Measurements from ENCODE around the gene FOSL1.
"Not testable (repeated sequence)": the region's sequence is repeated elsewhere in the genome, so short reads cannot be mapped to it uniquely, and the experiment has no call there.

Gene FOSL1

DNA sequence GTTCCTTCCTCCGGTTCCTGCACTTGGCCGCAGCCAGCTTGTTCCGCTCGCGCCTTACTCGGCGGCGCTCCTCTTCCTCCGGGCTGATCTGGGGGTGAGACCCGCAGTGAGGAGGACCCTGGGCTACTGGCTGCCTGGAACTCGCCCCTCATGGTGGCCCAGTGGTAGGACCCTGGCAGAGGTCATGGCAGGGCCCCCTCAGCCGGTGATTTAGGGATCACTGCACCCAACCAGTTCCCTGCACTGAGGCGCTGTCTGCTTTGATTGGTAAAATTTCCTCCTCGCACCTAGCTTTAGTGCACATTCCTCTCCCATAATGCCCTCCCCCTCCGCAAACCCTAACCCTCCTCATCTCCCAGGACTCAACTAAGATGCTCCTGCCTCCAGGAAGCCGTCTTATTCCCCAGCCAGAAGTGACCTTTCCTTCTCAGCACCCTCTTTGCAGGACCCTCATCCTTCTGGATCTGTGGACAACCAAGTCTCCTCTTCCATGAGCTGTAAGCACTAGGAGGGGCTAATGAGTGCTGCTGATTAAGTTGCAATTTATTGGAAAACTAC is 6.1 kb downstream of the FOSL1 start:
- DNase-seq: no peak

DNA sequence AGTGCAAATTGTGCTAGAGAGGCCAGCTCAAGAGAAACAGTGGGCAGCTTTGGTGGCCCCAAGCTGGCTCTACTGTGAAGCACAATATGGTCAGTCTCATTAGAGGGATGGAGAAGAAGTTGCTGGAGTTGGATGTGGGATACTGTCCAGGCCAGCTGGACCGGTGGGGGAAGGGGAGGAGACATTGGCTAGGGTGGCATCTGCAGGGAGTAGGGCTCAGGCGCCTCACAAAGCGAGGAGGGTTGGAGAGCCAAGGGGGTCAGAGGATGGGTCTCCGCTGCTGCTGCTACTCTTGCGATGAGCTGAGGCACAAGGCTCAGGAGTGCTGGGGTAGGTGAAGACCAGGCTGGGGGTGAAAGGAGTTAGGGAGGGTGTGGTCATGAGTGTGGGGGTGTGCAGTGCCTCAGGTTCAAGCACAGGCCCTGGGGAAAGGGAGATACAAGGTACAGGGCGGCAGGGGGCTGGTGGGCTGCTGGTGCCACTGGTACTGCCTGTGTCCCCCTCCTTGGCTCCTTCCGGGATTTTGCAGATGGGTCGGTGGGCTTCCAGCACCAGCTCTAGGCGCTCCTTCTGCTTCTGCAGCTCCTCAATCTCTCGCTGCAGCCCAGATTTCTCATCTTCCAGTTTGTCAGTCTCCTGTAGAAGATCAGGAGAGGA is 7.4 kb downstream of the FOSL1 start:
- DNase-seq: no peak

DNA sequence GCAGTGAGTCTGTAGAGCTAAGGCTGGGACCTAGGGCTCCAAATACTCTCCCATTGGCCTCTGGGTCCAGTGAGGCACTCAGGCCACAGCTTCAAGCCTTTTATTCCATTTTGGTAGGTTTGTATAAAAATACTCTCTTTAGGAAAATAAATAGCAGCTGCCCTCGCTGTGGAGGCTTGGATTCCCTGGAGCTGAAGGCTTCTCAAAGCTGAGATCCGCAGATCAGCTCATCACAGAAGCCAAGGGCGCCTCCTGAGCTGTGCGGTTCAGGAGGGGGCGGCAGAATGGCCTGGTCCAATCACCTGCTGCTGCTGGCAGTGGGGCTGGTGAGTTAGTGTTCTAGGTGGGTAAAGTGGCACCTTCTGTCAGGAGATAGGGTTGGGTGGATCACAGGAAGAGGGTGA is 8.0 kb downstream of the FOSL1 start:
- not testable (repeated sequence) for DNase-seq

DNA sequence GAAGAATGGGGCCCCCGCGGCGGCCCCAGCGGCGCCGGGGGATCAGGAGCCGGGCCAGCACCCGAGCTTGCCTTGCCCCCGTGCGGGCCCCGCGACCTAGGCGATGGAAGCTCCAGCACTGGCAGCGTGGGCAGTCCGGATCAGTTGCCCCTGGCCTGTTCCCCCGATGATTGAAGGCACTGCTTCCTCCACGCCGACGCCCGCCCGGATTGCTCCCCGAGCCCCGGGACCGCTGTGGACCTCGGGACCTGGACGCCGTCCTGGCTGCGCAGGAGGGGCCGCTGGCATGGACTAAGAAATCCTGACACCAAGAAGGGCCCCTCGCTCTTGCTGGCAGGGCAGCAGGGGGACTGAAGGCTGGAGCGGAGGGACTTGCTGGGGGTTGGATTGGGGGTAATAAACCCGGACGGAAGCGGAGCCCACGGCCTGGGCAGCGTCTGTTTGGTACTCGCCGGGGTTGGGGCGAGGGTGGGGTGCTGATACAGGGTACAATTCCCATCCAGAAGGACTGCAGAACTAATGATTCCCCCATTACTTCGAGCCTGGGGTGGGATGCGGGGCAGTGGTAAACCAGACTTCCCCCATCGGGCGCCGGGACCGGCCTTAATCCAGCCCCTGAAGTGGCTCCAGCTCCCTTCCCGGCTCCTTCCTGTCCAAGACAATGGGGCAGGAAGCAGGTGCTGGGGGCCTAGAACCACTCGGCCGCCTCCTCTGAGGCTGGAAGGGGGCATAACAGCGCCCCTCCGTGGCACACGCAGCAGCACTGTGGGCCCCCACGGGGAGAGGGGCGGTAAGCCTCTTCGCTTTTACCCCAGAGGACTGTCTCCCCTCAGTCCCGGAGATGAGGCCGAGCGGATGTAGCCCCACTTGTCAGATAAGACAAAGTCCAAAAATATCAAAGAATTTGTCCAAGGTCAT is 8.7 kb downstream of the FOSL1 start:
- DNase-seq: peak in 1 of 2 experiments; percentile 43

DNA sequence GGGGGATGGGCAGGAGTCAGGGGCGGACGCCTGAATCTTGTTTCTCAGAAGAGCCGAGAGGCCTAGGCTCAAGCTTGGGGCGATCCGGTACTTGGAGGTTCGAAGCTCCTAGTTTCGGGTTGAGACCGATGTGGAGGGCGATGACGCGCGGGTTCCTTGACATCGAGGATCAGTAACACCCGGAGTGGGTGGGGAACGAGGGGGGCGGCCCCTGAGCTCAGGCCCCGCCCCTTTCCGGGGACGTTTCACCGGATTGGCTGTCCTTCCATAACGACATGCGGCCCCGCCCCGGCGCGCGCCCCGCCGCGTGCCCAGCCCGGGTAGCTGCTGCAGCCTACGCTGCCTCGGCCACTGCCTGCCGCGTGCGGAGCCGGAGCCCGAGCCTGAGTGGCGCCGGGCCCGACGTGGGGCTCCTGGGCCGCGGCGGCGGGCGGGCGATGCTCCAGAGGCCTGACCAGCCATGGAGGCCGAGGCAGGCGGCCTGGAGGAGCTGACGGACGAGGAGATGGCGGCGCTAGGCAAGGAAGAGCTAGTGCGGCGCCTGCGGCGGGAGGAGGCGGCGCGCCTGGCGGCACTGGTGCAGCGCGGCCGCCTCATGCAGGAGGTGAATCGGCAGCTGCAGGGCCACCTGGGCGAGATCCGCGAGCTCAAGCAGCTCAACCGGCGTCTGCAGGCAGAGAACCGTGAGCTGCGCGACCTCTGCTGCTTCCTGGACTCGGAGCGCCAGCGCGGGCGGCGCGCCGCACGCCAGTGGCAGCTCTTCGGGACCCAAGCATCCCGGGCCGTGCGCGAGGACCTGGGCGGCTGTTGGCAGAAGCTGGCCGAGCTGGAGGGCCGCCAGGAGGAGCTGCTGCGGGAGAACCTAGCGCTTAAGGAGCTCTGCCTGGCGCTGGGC is 9.6 kb downstream of the FOSL1 start, which contains the start of gene CCDC85B:
CCDC85B (plus strand) TSS at position 350 of the 895 bp plus-strand sequence; CDS start at position 461, 111 bp downstream.
- peak; percentile 97 to 98 for DNase-seq

DNA sequence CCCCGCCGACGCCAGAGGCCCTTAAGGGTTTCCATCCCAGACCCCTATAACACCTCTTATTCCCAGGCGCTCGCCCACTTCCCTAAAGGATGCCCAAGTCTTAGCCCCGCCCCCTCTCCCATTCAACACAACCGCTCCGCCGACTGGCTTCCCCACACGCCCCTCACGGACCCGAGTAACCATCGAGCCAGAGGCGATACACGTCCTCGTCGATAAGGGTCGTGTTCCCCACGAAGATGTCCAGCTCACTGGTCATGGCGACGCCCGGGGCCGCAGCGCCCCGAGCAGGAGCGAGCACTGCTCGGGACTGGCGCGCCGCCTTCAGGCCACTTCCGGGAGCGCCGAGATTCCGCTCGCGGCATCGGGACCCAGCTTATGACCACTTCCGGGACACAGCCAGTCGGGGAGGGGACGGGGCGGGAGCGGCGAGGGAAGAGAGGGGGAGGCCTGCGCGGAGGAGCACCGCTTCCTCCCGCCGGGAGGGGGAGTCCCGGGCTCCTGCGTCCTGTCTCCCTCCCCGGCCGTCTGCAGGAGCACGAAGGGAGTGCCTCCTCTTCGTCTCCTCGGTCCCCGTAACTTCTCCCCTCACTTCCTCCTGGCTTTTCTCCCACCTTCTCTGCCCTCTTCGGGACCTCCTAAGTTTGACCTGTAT is 11.9 kb downstream of the FOSL1 start, which contains the start of gene FIBP:
FIBP (minus strand) TSS at position 309 of the 652 bp plus-strand sequence; CDS start at position 256, 53 bp downstream.
- DNase-seq: peak; percentile 94

DNA sequence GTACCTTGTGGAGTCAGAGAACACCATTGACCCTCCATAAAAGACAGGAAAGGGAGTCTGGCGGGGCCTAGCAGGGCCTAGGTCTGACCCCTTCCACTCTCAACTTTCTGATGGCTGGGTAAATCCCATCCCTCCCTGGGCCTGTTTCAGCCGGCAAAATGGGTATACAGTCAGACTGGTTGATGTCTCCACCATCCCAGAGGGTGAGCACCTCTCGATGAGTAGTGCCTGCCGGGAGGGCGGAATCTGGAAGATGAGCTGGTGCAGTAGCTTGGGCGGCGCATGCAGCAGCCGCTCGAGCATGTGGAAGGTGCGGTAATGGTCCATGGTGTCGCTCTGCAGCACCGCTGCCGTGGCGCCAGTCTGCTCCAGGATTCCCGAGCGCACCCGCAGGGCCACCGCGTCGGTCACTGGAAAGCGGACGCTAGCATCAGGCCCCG is 12.4 kb downstream of the FOSL1 start:
- peak in 1 of 2 experiments; percentile 20 for DNase-seq

DNA sequence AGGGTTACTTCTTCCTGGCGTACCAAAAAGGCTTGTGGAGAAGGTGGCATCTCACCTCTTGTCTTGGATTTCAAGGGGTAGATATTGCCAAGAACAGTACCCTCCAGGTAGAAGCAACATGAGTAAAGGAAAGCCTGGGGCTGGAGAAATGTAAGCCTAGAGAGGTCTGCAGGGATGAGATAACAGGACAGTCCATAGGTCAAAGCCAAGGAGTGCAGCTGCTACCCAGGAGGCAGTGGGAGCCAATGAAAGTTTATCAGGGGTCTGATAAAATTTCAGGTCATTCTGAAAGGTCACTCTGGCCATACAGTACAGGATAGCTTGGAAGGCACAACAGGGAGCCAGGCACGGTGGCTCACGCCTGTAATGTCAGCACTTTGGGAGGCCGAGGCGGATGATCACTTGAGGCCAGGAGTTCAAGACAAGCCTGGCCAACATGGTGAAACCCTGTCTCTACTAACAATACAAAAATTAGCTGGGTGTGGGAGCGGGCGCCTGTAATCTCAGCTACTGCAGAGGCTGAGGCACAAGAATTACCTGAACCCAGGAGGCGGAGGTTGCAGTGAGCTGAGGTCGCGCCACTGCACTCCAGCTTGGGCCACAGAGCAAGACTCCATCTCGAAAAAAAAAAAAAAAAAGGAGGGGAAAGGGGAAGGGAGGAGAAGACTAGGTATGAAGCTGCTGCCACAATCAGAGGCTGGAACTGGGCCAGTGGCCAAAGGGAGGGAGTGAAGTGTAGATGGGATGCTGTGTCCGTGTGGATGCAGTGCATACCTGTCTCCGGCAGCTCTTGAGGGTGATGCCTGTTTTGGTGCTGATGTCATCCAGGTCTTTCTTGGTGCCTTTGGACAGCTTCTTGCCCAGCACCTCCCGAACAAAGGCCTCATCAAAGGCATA is 13.1 kb downstream of the FOSL1 start:
- no peak for DNase-seq

DNA sequence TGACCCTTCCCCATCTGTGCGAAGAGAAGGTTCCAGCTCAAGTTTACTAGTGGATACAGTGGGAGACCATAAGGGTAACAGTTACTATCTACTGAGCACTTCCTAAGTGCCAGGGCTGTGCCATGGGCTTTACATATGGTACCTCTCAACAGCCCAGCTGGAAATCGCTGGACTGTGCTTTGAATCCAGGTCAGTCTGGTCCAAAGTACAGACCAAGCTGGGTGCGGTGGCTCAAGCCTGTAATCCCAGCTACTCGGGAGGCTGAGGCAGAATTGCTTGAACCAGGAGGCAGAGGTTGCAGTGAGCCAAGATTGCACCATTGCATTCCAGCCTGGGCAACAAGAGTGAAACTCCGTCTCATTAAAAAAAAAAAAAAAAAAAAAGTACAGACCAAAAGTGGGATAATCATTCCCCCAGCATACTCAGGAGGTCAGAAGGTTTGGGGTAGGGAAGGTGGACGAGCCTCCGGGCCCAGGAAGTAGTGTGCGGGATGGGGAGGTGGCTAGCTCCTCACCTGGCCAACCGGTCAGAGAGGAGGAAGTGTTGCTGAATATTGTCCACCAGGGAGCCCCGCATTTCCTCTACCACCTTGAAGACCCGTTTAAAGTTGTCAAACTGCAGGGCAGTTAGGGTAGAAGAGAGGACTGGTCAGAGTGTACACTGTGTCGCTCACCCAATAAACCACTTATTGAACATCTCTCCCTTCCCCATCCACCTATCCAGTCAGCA is 14.2 kb downstream of the FOSL1 start:
- DNase-seq: no peak

DNA sequence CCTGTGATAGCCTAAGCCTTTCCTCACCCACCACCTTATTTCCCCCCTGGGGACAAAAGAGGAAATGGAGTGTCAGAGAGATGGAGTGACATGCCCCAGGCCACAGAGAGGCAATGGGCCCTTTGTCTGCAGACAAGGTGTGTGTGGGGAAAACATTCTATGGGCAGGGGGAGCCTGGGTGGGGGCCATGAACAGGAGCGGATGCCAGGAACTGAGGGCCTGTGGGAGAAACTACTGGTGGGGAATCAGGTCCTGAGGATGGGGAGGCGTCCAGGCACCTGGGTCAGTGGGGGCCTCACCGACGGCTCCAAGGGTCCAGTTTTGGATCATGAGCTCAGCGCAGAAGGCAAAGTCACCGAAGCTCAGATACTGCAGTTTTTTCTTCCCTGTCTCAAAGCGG is 15.0 kb downstream of the FOSL1 start:
- DNase-seq: no peak

DNA sequence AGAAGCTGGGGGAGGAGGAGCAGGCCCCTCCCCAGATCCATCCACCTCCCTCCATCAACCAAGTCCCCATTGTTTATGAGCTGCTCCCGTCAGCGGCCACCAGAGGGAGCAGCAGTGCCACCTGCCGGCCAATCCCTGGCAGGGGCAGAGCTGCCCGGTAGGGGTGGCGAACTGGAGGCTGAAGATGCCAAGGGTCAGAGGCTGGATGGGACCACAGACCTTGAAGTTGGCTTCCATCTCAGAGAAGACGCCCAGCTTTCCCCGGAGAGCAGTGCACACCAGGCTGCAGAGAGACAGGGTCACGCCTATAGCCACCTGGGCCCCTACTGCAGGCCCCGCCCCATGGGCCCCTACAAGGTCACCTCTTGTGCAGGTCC is 15.5 kb downstream of the FOSL1 start:
- peak; percentile 75 to 76 for DNase-seq

DNA sequence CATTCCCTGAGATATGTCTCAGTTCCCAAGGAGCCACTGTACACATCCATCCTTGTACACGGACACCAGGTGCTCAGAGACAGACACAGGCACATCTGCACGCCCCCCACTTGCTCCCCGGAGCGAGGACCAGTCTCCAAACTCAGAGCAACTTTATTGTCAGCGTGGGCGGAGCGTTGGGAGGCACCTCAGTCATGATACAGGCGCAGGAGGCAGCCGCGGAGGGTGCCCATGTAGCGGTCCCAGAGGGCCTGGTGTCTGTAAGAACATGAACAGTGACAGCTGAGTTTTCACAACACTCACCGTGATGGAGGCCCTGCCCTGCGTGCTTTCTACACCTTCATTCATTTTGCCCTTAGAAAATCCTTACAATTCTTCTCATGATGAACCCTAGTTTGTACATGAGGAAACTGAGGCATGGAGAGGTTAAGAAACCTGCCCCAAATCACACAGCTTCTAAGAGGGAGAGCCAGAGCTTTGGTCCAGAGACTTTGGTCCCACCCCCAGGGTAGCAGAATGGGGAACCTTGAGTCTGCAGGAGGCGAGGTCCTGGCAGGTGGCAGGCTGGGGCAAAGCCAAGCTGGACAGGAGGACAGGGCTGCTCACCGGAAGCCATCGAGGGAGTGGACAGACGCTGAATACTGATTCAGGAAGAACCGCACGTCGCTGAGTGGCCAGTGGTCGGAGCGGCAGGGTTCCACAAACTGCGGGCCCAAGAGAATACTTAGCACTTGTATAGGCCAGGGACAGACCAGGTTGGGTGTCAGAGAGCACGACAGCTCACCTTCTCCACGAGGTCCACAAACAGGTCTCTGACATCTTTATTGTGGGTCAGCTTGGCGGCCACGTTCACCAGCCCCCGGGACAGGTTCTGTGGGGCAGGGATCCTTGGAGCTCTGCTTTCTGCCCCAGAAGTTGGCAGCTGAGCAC is 16.1 kb downstream of the FOSL1 start:
- no peak for DNase-seq

DNA sequence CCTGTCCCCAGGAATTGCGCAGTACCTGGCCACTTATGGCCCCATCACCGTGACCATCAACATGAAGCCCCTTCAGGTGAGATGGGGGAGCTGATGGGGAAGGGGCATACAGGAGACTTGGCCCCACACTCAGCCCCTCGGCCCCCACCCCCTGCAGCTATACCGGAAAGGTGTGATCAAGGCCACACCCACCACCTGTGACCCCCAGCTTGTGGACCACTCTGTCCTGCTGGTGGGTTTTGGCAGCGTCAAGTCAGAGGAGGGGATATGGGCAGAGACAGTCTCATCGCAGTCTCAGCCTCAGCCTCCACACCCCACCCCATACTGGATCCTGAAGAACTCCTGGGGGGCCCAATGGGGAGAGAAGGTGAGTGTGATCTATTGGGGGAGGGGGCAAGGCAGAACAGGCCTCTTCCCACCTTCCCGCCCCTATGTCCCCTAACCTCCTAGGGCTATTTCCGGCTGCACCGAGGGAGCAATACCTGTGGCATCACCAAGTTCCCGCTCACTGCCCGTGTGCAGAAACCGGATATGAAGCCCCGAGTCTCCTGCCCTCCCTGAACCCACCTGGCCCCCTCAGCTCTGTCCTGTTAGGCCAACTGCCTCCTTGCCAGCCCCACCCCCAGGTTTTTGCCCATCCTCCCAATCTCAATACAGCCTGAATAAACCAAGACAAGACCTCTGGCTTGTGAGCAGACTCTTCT is 17.0 kb downstream of the FOSL1 start:
- DNase-seq: no peak

DNA sequence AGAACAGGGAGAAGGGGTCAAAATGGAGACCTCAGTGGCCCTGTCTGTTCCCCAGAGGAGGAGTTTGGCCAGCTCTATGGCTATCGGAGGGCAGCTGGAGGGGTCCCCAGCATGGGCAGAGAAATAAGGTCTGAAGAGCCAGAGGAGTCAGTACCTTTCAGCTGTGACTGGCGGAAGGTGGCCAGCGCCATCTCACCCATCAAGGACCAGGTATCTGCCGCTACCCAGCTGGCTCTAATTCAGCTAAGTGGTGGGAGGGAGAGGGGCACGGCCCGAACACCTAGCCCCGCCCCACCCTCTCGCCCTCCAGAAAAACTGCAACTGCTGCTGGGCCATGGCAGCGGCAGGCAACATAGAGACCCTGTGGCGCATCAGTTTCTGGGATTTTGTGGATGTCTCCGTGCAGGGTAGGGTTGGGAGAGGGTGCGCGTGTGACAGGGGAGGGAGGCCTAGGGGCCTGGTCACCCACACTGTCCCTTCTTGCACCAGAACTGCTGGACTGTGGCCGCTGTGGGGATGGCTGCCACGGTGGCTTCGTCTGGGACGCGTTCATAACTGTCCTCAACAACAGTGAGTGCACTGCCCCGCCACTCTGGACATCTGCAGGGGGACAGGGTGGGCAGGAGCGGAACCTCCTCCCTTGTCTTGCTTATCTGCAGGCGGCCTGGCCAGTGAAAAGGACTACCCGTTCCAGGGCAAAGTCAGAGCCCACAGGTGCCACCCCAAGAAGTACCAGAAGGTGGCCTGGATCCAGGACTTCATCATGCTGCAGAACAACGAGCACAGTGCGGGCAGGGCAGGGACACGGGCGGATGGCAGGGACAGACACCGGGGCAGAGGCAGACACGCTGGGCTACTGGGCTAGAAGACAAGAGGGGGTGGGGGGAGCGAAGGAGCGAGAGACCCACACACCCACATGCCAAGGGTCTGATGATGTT is 17.8 kb downstream of the FOSL1 start:
- no peak for DNase-seq

DNA sequence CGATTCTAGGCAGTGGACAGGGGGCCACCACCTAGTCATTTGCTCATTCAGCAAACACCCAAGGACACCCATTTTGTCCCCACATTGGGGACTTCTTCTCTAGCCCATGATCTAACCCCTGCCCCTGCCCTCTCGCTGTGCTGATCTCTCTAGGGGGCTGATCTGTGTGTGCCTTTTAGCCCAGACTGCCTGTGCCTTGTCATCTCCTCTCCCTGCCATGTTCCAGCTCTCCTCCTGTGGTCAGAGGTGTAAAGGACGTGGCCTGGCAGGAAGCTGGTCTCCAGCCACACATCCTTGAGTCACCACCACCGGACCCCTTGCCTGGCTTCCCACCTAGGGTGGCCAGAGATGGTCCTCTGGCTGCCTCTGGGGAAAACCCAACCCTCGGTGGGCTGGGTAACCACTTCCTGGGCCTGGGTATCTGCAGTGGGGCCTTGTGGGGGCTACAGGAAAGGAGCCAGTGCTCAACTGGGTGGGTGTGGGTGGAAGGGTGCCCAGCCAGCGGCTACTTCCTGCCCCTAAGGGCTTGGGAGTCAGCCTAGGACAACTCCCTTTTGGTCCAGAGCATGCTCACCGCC is 19.3 kb downstream of the FOSL1 start:
- DNase-seq: no peak

DNA sequence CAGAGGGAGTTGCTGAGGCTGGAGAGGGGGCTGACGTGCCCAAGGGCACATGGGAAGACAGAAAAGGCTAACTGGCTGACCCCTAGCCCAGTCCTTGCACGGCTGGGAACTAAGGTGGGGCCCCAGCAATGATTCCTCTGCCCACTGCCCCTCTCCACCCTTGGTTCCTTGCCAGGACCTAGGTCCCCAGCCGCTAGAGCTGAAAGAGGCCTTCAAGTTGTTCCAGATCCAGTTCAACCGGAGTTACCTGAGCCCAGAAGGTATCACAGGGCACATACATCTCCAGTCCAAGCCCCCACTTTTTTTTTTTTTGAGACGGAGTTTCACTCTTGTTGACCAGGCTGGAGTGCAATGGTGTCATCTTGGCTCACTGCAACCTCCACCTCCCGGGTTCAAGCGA is 20.2 kb downstream of the FOSL1 start:
- no peak for DNase-seq

DNA sequence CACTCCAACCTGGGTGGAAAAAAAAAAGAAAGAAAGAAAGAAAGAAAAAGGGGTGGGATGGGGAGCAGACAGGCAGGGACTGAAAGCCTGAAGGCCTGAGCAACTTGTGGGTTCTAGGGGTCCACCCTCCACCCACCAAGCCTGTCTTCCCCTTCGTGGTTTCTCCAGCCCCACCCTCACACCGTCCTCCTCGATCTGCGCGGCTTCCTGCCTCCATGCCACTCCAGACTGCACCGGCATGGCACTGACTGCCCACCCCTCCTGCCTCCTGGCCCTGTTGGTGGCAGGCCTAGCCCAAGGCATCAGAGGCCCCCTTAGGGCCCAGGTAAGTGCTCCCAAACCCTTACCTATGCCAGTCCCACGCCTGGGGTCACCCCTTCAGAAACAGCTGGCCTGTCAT is 20.6 kb downstream of the FOSL1 start, which contains the start of gene CTSW:
CTSW (plus strand) TSS at position 221 of the 400 bp plus-strand sequence; CDS start at position 239, 18 bp downstream.
- DNase-seq: no peak
